ENCODE data around the gene RAB4A.
A peak's percentile ranks its signal among the peaks of the same experiment; 100 is the strongest.

RAB4A gene

GRCh38 chr1:229266832-229267500 is 3.9 kb upstream of the RAB4A start:
- no peak for DNase-seq (ENCODE audit: extremely low spot score)
- TF ChIP-seq FOXA1 (IDR thresholded peaks at IDR 0.05): no peak
- TF ChIP-seq LEF1 (IDR thresholded peaks at IDR 0.05; ENCODE audit: borderline replicate concordance): no peak
- TF ChIP-seq FOXK2 (IDR thresholded peaks at IDR 0.05): no peak
- TF ChIP-seq SP1 (IDR thresholded peaks at IDR 0.05): no peak
- TF ChIP-seq SUZ12 (IDR thresholded peaks at IDR 0.05): no peak
- no peak for TF ChIP-seq NFRKB (IDR thresholded peaks at IDR 0.05)
- ChIA-PET POLR2A (no interaction called here), CTCF (interaction anchor here (0.6 kb wide), 1 partner anchor 178 kb away, joined by 3 read pairs; no protein-coding TSS in a partner anchor)

GRCh38 chr1:229268505-229268904 is 2.4 kb upstream of the RAB4A start:
- DNase-seq (ENCODE audit: extremely low spot score): no peak
- TF ChIP-seq ZNF384 (IDR thresholded peaks at IDR 0.05): no peak
- TF ChIP-seq BHLHE40 (IDR thresholded peaks at IDR 0.05; ENCODE audit: borderline replicate concordance): no peak
- no peak for TF ChIP-seq LEF1 (IDR thresholded peaks at IDR 0.05; ENCODE audit: borderline replicate concordance)
- no peak for TF ChIP-seq NFRKB (IDR thresholded peaks at IDR 0.05)
- no peak for TF ChIP-seq ELF4 (IDR thresholded peaks at IDR 0.05)
- TF ChIP-seq FOXM1 (IDR thresholded peaks at IDR 0.05; ENCODE audit: borderline replicate concordance): no peak
- no peak for TF ChIP-seq TARDBP (IDR thresholded peaks at IDR 0.05)
- TF ChIP-seq ARNT (IDR thresholded peaks at IDR 0.05): no peak
- TF ChIP-seq SUZ12 (IDR thresholded peaks at IDR 0.05): no peak
- TF ChIP-seq, protein P1, sequence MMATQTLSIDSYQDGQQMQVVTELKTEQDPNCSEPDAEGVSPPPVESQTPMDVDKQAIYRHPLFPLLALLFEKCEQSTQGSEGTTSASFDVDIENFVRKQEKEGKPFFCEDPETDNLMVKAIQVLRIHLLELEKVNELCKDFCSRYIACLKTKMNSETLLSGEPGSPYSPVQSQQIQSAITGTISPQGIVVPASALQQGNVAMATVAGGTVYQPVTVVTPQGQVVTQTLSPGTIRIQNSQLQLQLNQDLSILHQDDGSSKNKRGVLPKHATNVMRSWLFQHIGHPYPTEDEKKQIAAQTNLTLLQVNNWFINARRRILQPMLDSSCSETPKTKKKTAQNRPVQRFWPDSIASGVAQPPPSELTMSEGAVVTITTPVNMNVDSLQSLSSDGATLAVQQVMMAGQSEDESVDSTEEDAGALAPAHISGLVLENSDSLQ (IDR thresholded peaks at IDR 0.05): no peak
- TF ChIP-seq CTBP1 (IDR thresholded peaks at IDR 0.05; ENCODE audit: borderline replicate concordance): no peak
- TF ChIP-seq L3MBTL2 (conservative IDR thresholded peaks at IDR 0.05): no peak
- no peak for TF ChIP-seq HDGF (IDR thresholded peaks at IDR 0.05; ENCODE audit: borderline replicate concordance)
- CTCF ChIA-PET: interaction anchor here (2.4 kb wide), 1 partner anchor 10 kb away, joined by 5 read pairs; no protein-coding TSS in a partner anchor
- POLR2A ChIA-PET: no interaction called here

DNA sequence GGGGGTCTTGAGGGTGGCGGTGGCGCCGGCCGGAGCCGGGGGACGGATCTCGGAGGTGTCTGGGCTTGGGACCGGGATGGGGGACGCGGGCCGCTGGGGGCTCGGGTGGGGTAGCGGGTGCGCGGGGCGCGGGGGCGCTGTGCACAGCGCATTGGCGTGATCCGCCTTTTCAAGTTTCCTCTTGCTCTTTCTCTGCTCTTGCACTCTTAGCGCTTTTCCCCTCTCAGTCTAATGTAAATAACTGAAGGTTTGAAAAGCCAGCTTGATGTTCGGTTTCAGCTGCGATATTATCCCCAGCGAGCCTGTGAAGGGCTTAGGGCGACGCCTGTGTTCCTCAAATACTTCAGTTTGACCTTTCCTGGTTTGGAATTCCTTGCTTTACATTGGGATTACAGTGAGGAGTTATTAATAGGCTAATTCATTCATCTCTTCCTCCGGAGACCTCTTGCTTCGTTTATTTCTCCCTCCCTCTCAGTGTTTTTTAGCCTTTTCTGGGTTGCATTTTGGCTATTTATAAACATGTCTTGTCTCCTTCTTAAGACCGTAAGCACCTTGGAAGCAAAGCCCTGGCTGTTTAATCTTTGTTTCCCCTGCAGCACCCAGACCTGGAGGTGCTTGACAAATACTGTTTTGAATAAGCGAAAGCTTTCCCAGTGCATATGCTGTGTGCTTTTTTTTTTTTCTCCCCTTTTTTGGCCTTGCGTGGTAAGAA is 693 bp downstream of the RAB4A start:
- no peak for TF ChIP-seq CTBP1 (IDR thresholded peaks at IDR 0.05; ENCODE audit: borderline replicate concordance)
- no peak for TF ChIP-seq ELF4 (IDR thresholded peaks at IDR 0.05)
- no peak for TF ChIP-seq TARDBP (IDR thresholded peaks at IDR 0.05)
- 0 out of 2 replicates have a peak, but pooled peaks have one; percentile 21 for TF ChIP-seq L3MBTL2 (conservative IDR thresholded peaks at IDR 0.05)
- TF ChIP-seq ARNT (IDR thresholded peaks at IDR 0.05): 0 out of 2 replicates have a peak, but pooled peaks have one; percentile 26
- no peak for TF ChIP-seq SUZ12 (IDR thresholded peaks at IDR 0.05)
- TF ChIP-seq ZNF384 (IDR thresholded peaks at IDR 0.05): no peak
- no peak for TF ChIP-seq FOXK2 (IDR thresholded peaks at IDR 0.05)
- no peak for TF ChIP-seq FOXA1 (IDR thresholded peaks at IDR 0.05)
- ChIA-PET CTCF (no interaction called here), POLR2A (interaction anchor here (1.0 to 1.5 kb wide), 4 partner anchors 12 to 237 kb away, joined by 3 to 6 read pairs (median 4); partner anchors contain the start of gene NUP133)
- DNase-seq (ENCODE audit: extremely low spot score): peak; percentile 52

DNA sequence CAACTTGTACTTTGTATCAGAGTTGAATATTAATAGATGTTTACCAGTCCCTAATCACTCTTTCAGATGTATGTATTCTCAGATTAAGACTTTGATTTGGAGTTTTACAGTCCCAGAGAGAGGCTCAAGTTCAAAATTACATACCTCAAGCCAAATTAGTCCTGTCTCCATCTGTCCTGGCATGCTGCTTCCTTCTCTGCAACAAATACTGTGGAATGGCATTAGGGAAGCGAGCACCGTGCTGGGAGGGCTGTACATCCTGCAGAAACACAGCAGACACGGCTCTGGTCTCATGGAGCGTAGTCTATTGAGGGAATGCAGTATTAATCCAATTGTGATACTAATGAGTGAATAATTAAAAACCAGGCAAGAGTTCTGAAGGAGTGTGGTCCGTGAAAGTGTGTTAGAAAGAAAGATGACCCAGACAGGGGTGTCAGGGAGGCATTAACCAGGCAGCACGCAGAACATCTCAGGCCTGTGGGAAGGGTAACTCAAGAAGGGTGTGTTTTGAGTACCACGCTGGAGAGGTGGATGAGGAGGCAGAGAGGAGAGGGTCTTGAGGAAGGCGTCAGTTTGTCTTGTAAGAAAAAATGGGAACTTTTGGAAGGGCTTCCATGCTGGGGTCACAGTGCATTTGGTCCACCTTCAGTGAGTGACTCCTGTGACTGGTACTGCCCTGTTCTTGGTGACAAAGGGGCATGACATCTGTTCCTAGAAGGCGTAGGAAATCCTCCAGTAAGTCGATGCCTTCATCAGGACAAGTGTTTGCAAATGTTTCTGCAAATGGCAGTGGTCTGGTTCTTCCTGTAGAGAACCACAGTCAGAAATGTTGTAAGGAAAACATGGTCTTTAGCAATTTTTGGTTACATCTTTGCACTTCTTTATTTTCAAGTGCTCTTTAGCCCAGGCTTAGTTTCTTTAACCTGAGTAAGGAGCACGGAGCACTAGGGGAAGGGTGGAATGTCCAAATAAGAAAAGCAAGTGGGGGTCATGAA is 1.6 kb downstream of the RAB4A start:
- POLR2A ChIA-PET: interaction anchor here (1.3 to 1.5 kb wide), 3 partner anchors 14 to 236 kb away, joined by 4 to 6 read pairs (median 5); partner anchors contain the start of gene NUP133
- TF ChIP-seq SP1 (IDR thresholded peaks at IDR 0.05) (no peak), HDGF (IDR thresholded peaks at IDR 0.05; ENCODE audit: borderline replicate concordance) (no peak), FOXK2 (IDR thresholded peaks at IDR 0.05) (no peak), ELF4 (IDR thresholded peaks at IDR 0.05) (no peak), ARNT (IDR thresholded peaks at IDR 0.05) (no peak), ZNF384 (IDR thresholded peaks at IDR 0.05) (no peak), L3MBTL2 (conservative IDR thresholded peaks at IDR 0.05) (no peak; the same call in 1 of the 2 replicates), SUZ12 (IDR thresholded peaks at IDR 0.05) (no peak), TARDBP (IDR thresholded peaks at IDR 0.05) (no peak)
- CTCF ChIA-PET: interaction anchor here (0.7 kb wide), 1 partner anchor 83 kb away, joined by 3 read pairs; no protein-coding TSS in a partner anchor
- DNase-seq (ENCODE audit: extremely low spot score): no peak

GRCh38 chr1:229273507-229274232 is 2.8 kb downstream of the RAB4A start:
- ChIA-PET POLR2A (interaction anchor here (1.3 kb wide), 1 partner anchor 234 kb away, joined by 5 read pairs; the partner anchor contains the start of gene NUP133), CTCF (interaction anchor here (0.7 kb wide), 1 partner anchor 82 kb away, joined by 3 read pairs; no protein-coding TSS in a partner anchor)
- DNase-seq (ENCODE audit: extremely low spot score): no peak
- TF ChIP-seq BHLHE40 (IDR thresholded peaks at IDR 0.05; ENCODE audit: borderline replicate concordance): no peak
- no peak for TF ChIP-seq ELF4 (IDR thresholded peaks at IDR 0.05)
- no peak for TF ChIP-seq ARNT (IDR thresholded peaks at IDR 0.05)
- no peak for TF ChIP-seq FOXK2 (IDR thresholded peaks at IDR 0.05)
- TF ChIP-seq ZNF384 (IDR thresholded peaks at IDR 0.05): no peak; the same call in 1 of the 2 replicates
- no peak for TF ChIP-seq FOXA1 (IDR thresholded peaks at IDR 0.05)
- TF ChIP-seq L3MBTL2 (conservative IDR thresholded peaks at IDR 0.05): no peak
- TF ChIP-seq HDGF (IDR thresholded peaks at IDR 0.05; ENCODE audit: borderline replicate concordance): no peak
- TF ChIP-seq LEF1 (IDR thresholded peaks at IDR 0.05; ENCODE audit: borderline replicate concordance): no peak
- TF ChIP-seq, protein P1 (IDR thresholded peaks at IDR 0.05): no peak
- no peak for TF ChIP-seq FOXM1 (IDR thresholded peaks at IDR 0.05; ENCODE audit: borderline replicate concordance)
- TF ChIP-seq NFRKB (IDR thresholded peaks at IDR 0.05): no peak
- TF ChIP-seq CTBP1 (IDR thresholded peaks at IDR 0.05; ENCODE audit: borderline replicate concordance): no peak
- no peak for TF ChIP-seq TARDBP (IDR thresholded peaks at IDR 0.05)
- TF ChIP-seq SP1 (IDR thresholded peaks at IDR 0.05): no peak

Data from HEK293T (cell line).